GM12878 (cell line): ENCODE data around the gene ARHGAP20. TPM values are rescaled to one million over a fixed set of nuclear protein-coding genes. Genes with fewer than 3 reads are reported as not detected.

ENCODE experiments used
- ATAC-seq: fragments of 200-7000 bp; cut with Tn5 transposase; 3 replicates; pipeline ENCODE4 v1.9.1; 2020; ENCODE audit warnings: mild to moderate bottlenecking, moderate library complexity
- BruUV-seq: library from RNA; stranded (reverse); fragments of 400-500 nt; replicated peaks from 2 replicates; lab custom pipeline; 2021; lab: Mats Ljungman, UMichigan
- CTCF ChIA-PET: fragments of 300-600 bp; sonication (Branson Sonifier 250); formaldehyde crosslinking; extraction: SDS; loops from one replicate; lab custom pipeline; 2021; ENCODE audit warnings: inconsistent platforms; lab: Yijun Ruan, JAX
- POLR2A ChIA-PET: fragments of 350-600 bp; formaldehyde crosslinking; extraction: SDS; loops from one replicate; lab custom pipeline; 2021; ENCODE audit warnings: inconsistent platforms; lab: Charles Lee
- RAD21 ChIA-PET: fragments of 300-600 bp; sonication (Branson Sonifier 250); formaldehyde crosslinking; loops from one replicate; lab custom pipeline; 2023; ENCODE audit warnings: antibody characterized with exemption; ENCODE audit not compliant: unreplicated experiment; lab: Charles Lee
- SMC1A ChIA-PET: fragments of 300-600 bp; sonication (Branson Sonifier 250); formaldehyde crosslinking; loops from one replicate; lab custom pipeline; 2023; ENCODE audit not compliant: unreplicated experiment, uncharacterized antibody; lab: Charles Lee
- DNase-seq: peaks from one replicate; pipeline ENCODE4 v3.0.0-alpha.2; 2011; ENCODE audit warnings: low read depth, low spot score
- FAIRE-seq: peaks from 3 replicates; lab custom pipeline; 2011; peaks lifted over from hg19 to GRCh38; lab: Jason Lieb, UNC
- H2AFZ ChIP-seq: 2 replicates; pipeline ENCODE4 v1.6.0; 2011; ENCODE audit warnings: low read depth, low read length, control low read depth; ENCODE audit not compliant: control insufficient read depth
- H3K27ac ChIP-seq: 2 replicates; pipeline ENCODE4 v1.5.1; 2011; ENCODE audit warnings: control low read depth; ENCODE audit not compliant: control insufficient read depth, insufficient read depth
- H3K27me3 ChIP-seq, 2 experiments: replicated peaks in 1 of 2; 2 replicates each; pipeline versions ENCODE4 v1.6.0 to v1.6.1; 2011; ENCODE audit warnings: low read length in 1 of 2; ENCODE audit not compliant: control insufficient read depth in 2 of 2, insufficient read depth in 2 of 2
- H3K36me3 ChIP-seq, 2 experiments: 2 replicates each; pipeline ENCODE4 v1.5.1; 2011; ENCODE audit warnings: low read length in 1 of 2; ENCODE audit not compliant: control insufficient read depth in 2 of 2, insufficient read depth in 2 of 2
- H3K4me1 ChIP-seq: 2 replicates; pipeline ENCODE4 v1.6.1; 2011; ENCODE audit warnings: mild to moderate bottlenecking, low read length, moderate library complexity, mixed read lengths; ENCODE audit not compliant: control insufficient read depth, insufficient read depth
- H3K4me2 ChIP-seq: 2 replicates; pipeline ENCODE4 v1.6.0; 2011; ENCODE audit warnings: control low read depth; ENCODE audit not compliant: control insufficient read depth, insufficient read depth
- H3K4me3 ChIP-seq: fragments of 200-600 bp; sonication (generic); 2 replicates; pipeline ENCODE4 v1.5.1; 2016
- H3K79me2 ChIP-seq: 2 replicates; pipeline ENCODE4 v1.6.0; 2011; ENCODE audit warnings: low read length; ENCODE audit not compliant: control insufficient read depth, insufficient read depth
- H3K9ac ChIP-seq: 2 replicates; pipeline ENCODE4 v1.8.0; 2011; ENCODE audit warnings: low read length, control low read depth, mixed read lengths; ENCODE audit not compliant: control insufficient read depth, insufficient read depth
- H3K9me3 ChIP-seq: replicated peaks from 3 replicates; pipeline ENCODE4 v1.5.1; 2011; ENCODE audit warnings: mild to moderate bottlenecking, low read length; ENCODE audit not compliant: control insufficient read depth, insufficient read depth
- H4K20me1 ChIP-seq: 2 replicates; pipeline ENCODE4 v1.6.0; 2011; ENCODE audit not compliant: control insufficient read depth, insufficient read depth
- BACH1 ChIP-seq: fragments of 450-650 bp; IDR thresholded peaks from 2 replicates; pipeline ENCODE4 v1.6.1; 2017; ENCODE audit warnings: mild to moderate bottlenecking, borderline replicate concordance
- BCL3 ChIP-seq: IDR thresholded peaks from 2 replicates; pipeline ENCODE4 v1.6.1; 2011; ENCODE audit warnings: borderline replicate concordance, low read depth, mild to moderate bottlenecking, moderate library complexity, low read length; ENCODE audit not compliant: insufficient read depth, poor library complexity, severe bottlenecking
- CEBPB ChIP-seq, 2 experiments: fragments of 150-350 bp in 1 of 2; IDR thresholded peaks; 2 replicates each; pipeline ENCODE4 v1.6.1; 2012 to 2014; ENCODE audit warnings: low read depth in 2 of 2, low read length in 2 of 2, borderline replicate concordance in 1 of 2, inconsistent platforms in 1 of 2
- CHD2 ChIP-seq: IDR thresholded peaks from 2 replicates; pipeline ENCODE4 v1.6.1; 2011; ENCODE audit warnings: low read depth, low read length, improper control_type of control experiment, borderline replicate concordance
- CREB1 ChIP-seq: IDR thresholded peaks from 2 replicates; pipeline ENCODE4 v1.6.1; 2012; ENCODE audit warnings: low read depth, mild to moderate bottlenecking, inconsistent platforms
- DPF2 ChIP-seq: fragments of 450-650 bp; IDR thresholded peaks from 2 replicates; pipeline ENCODE4 v1.6.1; 2017; ENCODE audit warnings: mild to moderate bottlenecking
- MYC ChIP-seq: IDR thresholded peaks from 2 replicates; pipeline ENCODE4 v1.6.1; 2011; ENCODE audit warnings: mild to moderate bottlenecking, low read length, moderate library complexity, inconsistent platforms; ENCODE audit not compliant: insufficient read depth, insufficient replicate concordance, insufficient read length, severe bottlenecking
- NR2F1 ChIP-seq: fragments of 450-650 bp; conservative IDR thresholded peaks from 2 replicates; pipeline ENCODE4 v1.6.1; 2017; ENCODE audit warnings: mild to moderate bottlenecking
- POLR2A ChIP-seq: IDR thresholded peaks from 2 replicates; pipeline ENCODE4 v1.6.1; 2011; ENCODE audit warnings: low read depth, mild to moderate bottlenecking, low read length
- SP1 ChIP-seq: IDR thresholded peaks from one replicate; pipeline ENCODE4 v1.6.1; 2011; ENCODE audit warnings: low read depth, low read length
- SRF ChIP-seq, 2 experiments: IDR thresholded peaks; 2 replicates each; pipeline ENCODE4 v1.6.1; 2011; ENCODE audit warnings: low read depth in 2 of 2, low read length in 2 of 2, mild to moderate bottlenecking in 1 of 2, moderate library complexity in 1 of 2
- YBX1 ChIP-seq: fragments of 450-650 bp; IDR thresholded peaks from 2 replicates; pipeline ENCODE4 v1.6.1; 2016; ENCODE audit warnings: antibody characterized with exemption
- ZNF217 ChIP-seq: fragments of 450-650 bp; IDR thresholded peaks from 2 replicates; pipeline ENCODE4 v1.6.1; 2017; ENCODE audit warnings: antibody characterized with exemption, mild to moderate bottlenecking
- ZNF274 ChIP-seq: IDR thresholded peaks from one replicate; pipeline ENCODE4 v1.8.0; 2011; ENCODE audit not compliant: insufficient read length, insufficient read depth
- WGBS: methylation state at CpG from one replicate; pipeline ENCODE4 v1.1.6; 2016; ENCODE audit warnings: low lambda C conversion rate; ENCODE audit not compliant: insufficient replicate concordance, insufficient coverage; ENCODE audit errors: missing lambda C conversion rate; 5-methylcytosine and 5-hydroxymethylcytosine counted together
- in situ Hi-C: fragments of 300-500 bp; cut with MboI; formaldehyde crosslinking; loops from 9 replicates; pipeline ENCODE4 v1.14.3; 2018; ENCODE audit warnings: mixed read lengths
- intact Hi-C: fragments of 100-400 bp; cut with micrococcal nuclease; formaldehyde crosslinking; loops from one replicate; pipeline ENCODE4 v1.14.2; 2022; ENCODE audit not compliant: unreplicated experiment
- polyA plus RNA-seq, 11 experiments: library from polyadenylated mRNA; depleted of rRNA in 4 of 11; unstranded in 6 of 11; stranded (reverse) in 5 of 11; fragments of >200 nt; fragmentation: Nextera tagmentation in 4 of 11; fragmentation: Illumina TruSeq in 1 of 11; extraction: Ambion mirVana in 4 of 11; extraction: Trizol in 1 of 11; gene quantifications; 1 replicate in 1 of 11; 2 replicates in 10 of 11; pipeline versions ENCODE4 v1.2.1 to v1.2.3, GENCODE V29; 2011 to 2016; ENCODE audit warnings: inconsistent platforms in 2 of 11, missing spikeins in 2 of 11, low read depth in 1 of 11
- total RNA-seq, 4 experiments: library from RNA; depleted of rRNA in 3 of 4; stranded (reverse); fragments of >200 nt in 3 of 4; fragmentation: Illumina TruSeq in 1 of 4; extraction: Trizol in 1 of 4; gene quantifications; 2 replicates each; pipeline versions ENCODE4 v1.2.1 to v1.2.3, GENCODE V29; 2013 to 2021
- TF ChIP-seq, protein P1 (sequence below): IDR thresholded peaks from 2 replicates; pipeline ENCODE4 v1.6.1; 2011; ENCODE audit warnings: low read depth, low read length, improper control_type of control experiment, borderline replicate concordance
- TF ChIP-seq, protein P2 (sequence below): fragments of 450-650 bp; IDR thresholded peaks from 2 replicates; pipeline ENCODE4 v1.6.1; 2014; ENCODE audit warnings: mild to moderate bottlenecking

Gene ARHGAP20
- total and polyA plus RNA-seq, 10 of the 15 experiments (the other 5 are each of a cell fraction or from before 2014, with no cell fraction given), result 0.01 TPM; not detected in 9

GRCh38 chr11:110730773-110731172 lies 18.5 kb upstream of the ARHGAP20 start:
- no peak overlapping the region for H3K4me3 ChIP-seq
- DNase-seq, result no peak
- no peaks in the 10 kb centered on the region for H3K27me3 ChIP-seq
- no peak for TF ChIP-seq POLR2A
- no peak for TF ChIP-seq BCL3
- no peak for TF ChIP-seq ZNF274
- TF ChIP-seq YBX1, result no peak
- no peak for TF ChIP-seq ZNF217
- TF ChIP-seq, protein P1, sequence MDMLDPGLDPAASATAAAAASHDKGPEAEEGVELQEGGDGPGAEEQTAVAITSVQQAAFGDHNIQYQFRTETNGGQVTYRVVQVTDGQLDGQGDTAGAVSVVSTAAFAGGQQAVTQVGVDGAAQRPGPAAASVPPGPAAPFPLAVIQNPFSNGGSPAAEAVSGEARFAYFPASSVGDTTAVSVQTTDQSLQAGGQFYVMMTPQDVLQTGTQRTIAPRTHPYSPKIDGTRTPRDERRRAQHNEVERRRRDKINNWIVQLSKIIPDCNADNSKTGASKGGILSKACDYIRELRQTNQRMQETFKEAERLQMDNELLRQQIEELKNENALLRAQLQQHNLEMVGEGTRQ, result no peak
- TF ChIP-seq BACH1, result no peak
- no peak for TF ChIP-seq NR2F1
- TF ChIP-seq, protein P2, sequence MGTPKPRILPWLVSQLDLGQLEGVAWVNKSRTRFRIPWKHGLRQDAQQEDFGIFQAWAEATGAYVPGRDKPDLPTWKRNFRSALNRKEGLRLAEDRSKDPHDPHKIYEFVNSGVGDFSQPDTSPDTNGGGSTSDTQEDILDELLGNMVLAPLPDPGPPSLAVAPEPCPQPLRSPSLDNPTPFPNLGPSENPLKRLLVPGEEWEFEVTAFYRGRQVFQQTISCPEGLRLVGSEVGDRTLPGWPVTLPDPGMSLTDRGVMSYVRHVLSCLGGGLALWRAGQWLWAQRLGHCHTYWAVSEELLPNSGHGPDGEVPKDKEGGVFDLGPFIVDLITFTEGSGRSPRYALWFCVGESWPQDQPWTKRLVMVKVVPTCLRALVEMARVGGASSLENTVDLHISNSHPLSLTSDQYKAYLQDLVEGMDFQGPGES, result no peak
- TF ChIP-seq MYC, result no peak
- no peak for TF ChIP-seq CEBPB (IDR thresholded peaks at IDR 0.05; ENCODE audit: borderline replicate concordance in 1 of 2, low read depth in 2 of 2, low read length in 2 of 2)
- TF ChIP-seq CREB1, result no peak
- TF ChIP-seq CHD2, result no peak
- TF ChIP-seq SRF (IDR thresholded peaks at IDR 0.05; ENCODE audit: low read depth in 2 of 2, low read length in 2 of 2), result no peak
- no peak for TF ChIP-seq SP1
- no peak for TF ChIP-seq DPF2
- POLR2A ChIA-PET, result no interaction called here
- intact Hi-C loops (no loop called here), in situ Hi-C loops (no loop called here)
- H3K36me3 ChIP-seq, result no peaks in the 10 kb centered on the region
- WGBS, result 0% methylated on average over 1 of the region's 1 CpG
- BruUV-seq, result no TSS peak
- H4K20me1 ChIP-seq, result no peaks in the 10 kb centered on the region
- H2AFZ ChIP-seq, result no peak overlapping the region
- SMC1A ChIA-PET, result interaction anchor here (1.0 kb wide), 1 partner anchor 10 kb away, joined by 3 read pairs; no protein-coding TSS in a partner anchor
- no peaks in the 10 kb centered on the region for H3K79me2 ChIP-seq
- H3K27ac ChIP-seq, result no peak overlapping the region
- RAD21 ChIA-PET, result no interaction called here
- no peak for ATAC-seq
- CTCF ChIA-PET, result no interaction called here
- H3K4me1 ChIP-seq, result no peaks in the 10 kb centered on the region
- no peak overlapping the region for H3K9ac ChIP-seq
- H3K4me2 ChIP-seq, result no peak overlapping the region
- no peak for FAIRE-seq
- H3K9me3 ChIP-seq, result no peaks in the 10 kb centered on the region
